Measurements from ENCODE around the gene ZCWPW2.

The ZCWPW2 gene, protein sequence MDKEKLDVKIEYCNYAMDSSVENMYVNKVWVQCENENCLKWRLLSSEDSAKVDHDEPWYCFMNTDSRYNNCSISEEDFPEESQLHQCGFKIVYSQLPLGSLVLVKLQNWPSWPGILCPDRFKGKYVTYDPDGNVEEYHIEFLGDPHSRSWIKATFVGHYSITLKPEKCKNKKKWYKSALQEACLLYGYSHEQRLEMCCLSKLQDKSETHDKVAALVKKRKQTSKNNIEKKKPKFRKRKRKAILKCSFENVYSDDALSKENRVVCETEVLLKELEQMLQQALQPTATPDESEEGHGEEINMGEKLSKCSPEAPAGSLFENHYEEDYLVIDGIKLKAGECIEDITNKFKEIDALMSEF

DNA sequence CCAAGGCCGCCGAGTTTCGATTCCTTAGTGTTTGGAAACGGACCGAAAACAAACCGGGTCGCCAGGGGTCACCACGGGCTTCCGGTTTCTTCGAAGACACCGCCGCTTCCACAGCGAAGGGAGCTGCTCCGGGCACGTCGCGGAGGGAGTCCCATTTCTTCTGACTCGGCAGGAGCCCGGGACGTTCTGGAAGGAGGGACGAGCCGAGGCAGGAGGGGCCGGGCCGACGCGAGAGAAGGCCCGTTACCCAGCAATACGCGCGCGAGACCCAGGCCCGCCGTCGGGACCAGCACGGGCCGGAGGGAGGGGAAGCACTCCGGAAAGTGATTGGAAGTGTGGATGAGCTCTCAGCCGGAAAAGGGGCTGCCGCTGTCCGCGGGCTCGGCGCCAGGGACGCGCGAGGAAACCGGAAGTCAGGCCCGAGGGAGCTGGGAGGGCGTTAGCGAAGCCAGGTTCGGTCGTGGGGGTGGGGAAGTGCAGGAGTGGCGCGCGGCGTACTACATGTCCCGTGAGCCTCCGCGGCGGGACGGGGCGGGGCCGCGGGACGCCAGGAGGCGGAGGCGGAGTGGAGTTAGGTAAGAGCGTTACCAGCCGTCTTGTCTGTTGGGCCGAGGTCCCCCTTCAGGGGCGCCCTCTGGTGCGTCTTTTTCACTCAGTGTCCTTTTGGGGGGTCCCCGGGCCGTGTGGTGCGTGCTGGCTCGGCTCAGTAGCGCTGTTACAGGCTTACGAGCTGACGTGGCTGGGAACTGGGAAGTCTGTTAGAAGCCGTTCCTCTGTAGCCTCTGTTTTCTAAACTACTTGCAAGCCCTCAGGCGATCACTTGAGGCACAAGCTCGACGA lies at the start of gene ZCWPW2, which contains the start of gene AZI2:
Gene ZCWPW2 (plus strand): TSS at position 93 of the 840 bp plus-strand sequence. CDS start 64,348 bp downstream, outside the sequence.
Gene AZI2 (minus strand): TSS at position 196 of the 840 bp plus-strand sequence. CDS start 8,207 bp downstream, outside the sequence.
- DNase-seq = peak; percentile 82

DNA sequence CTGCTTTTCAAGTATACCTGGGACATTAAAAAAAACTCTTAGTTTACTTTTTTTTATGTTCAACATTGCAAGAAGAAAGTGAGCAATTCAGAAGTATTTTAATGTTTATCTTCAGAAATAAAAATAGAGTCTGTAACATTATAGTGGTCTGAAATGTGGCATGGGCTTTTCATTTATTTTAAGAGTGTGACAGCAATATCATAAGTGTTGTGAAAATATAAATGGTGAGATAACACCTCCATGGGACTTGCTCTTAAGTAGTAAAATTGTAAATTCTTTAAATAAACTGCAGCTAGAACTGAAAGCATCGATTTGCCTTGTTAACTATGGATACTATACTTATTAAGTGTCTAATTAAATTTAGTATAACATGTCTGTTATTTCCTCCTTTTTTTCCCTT lies 48.8 kb upstream of the ZCWPW2 start:
- no peak for DNase-seq

DNA sequence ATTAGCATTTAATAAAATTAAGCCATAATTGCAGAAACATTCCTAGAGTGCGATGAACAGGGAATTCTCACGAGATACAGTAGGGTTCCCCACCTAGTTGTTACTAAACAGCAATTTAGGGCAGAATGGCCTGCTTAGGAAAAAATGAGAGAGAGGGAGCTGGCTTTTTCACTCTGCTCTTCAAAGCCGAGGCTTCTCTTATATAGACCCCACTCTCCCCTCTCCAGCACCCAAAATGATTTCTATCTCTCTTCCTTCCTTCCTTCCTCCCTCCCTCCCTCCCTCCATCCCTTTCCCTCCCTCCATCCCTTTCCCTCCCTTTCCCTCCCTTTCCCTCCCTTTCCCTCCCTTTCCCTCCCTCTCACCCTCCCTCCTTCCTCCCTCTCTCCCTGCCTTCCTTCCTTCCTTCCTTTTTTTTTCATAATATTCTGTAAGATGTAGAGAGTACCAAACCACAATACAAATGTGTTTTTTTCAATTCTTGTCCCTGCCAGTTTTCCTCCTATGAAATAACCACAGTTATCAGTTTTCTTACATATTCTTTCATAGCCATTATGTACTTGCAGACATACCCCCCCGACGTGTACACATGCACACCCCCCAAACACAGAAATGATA lies 48.1 kb upstream of the ZCWPW2 start:
- DNase-seq = no peak

DNA sequence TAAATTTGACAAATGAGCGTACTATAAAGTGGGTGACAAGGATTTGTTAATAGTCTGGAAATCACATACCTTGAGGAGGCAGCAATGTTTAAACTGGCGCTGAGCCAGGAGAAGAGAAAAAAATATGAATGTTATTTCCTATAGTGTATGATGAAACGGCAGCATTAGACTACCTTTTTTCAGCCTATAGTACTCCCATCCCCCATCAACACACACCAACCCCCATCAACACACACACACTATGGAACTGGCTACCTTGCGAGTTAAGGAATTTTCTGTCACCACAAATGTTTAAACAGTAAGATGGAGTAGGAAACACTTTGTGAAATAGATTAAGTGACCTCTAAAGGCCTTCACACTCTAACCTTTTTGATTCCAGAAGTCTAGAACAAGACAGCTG lies 46.8 kb upstream of the ZCWPW2 start:
- no peak for DNase-seq

DNA sequence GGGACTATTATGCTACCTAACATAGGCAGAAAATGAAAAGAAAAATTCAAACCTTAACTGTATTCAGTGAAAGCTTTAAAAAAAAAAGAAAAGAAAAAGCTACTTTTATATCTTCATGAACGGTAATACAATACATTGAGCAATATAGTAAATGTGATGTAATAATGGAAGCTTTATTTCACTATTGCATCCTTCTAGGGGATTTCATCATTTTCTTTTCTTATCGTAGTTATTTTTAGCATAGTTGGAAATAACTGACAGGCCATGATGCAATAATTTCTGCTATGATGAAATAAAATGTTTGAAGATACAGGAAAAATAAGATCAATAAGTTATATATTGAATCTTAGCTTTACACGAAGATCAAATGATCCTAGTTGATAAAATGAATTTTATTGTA lies 40.3 kb upstream of the ZCWPW2 start:
- peak; percentile 50 for DNase-seq

DNA sequence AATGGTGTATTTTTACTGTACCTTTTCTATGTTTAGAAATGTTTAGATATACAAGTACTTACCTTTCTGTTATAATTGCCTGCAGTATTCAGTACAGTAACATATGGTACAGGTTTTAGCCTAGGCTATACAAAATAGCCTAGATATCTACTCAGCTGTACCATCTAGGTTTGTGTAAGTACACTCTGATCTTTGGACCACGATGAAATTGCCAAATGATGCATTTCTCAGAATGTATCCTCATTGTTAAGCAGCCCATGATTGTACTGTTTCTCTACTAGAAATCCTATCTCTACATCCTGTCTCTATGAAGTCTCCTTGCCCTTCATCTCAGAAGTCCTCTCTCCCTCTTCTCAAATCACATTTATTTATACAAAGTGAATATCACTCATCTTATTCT lies 32.8 kb upstream of the ZCWPW2 start:
- no peak for DNase-seq

DNA sequence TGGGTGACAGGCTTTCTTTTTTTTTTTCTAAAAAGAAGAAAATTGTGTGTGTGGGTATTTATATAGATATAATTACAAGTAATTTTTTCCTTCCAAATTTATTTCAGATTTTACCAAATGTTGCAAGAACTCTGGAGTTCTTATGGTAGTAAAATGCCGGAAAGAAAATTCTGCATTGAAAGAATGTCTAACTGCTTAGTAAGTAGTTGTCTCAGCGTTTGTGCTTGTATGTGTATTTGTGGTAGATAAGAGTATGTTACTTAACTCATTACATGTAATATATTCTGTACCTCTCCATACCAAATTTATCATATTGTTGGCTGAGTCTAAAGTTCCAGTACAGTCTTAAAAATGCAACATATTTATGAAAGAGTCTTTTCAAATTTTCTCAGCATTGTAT lies 32.3 kb upstream of the ZCWPW2 start:
- DNase-seq = no peak

DNA sequence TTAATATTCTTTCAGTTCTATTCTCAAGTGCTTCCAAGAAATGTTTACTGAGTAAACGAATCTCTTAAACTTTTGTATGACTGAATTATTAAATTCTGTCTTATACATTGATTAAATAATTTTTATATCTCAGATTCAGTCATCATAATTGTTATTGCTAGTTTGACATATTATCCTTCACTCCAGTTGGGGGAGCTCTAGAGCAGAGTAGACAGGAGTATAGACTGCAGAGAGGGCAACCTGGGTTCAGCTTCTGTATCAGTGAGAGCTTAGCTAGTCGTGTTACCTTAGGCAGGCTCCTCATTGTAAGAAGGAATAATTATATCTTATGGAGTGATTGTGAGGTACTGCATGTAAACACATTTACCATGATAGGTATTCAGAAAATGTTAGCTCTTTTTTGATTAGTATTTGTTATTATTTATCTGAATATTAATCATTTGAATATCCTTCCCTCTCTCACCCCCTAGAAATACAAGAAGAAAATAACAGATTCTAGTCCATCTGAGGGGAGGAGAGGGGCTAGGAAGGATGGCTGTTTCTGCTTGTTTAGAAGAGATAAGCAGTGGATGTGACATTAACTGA lies 31.0 kb upstream of the ZCWPW2 start:
- no peak for DNase-seq

DNA sequence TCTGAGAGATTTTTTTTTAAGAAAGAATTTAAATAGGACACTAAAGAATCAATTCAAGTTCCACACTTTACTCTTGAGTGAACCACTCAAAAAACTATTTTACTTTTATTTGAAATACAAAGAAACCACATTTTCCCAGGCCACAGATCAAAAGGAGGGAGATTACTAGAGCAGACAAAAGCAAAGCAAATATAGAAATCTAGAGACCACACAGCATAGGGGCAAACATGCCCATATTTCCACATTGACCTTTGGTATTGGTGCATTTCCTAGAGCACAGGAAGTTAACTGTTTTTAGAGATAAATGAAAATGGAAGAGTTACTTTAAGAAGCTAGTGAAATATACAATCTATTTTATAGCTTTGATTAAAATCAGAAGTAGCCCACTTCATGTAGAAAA lies 27.5 kb upstream of the ZCWPW2 start:
- no peak for DNase-seq

DNA sequence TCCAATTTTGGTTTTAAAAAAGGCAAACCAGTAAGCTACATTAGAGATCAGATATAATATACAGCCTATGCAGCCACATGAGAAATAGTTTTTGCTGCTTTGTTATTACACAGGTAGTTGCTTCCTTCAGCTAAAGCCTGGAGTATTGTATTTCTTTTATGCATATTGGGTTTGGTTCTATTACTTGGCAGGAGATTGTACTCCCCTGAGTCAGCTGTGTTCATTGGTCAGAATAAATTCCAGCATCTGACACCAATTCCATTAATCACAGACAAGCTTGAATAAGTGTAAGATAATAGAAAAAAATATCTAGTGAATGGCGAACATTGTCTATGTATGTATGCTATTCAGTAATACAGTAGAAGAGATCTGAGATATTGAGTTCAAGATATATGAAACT lies 26.1 kb upstream of the ZCWPW2 start:
- no peak for DNase-seq

DNA sequence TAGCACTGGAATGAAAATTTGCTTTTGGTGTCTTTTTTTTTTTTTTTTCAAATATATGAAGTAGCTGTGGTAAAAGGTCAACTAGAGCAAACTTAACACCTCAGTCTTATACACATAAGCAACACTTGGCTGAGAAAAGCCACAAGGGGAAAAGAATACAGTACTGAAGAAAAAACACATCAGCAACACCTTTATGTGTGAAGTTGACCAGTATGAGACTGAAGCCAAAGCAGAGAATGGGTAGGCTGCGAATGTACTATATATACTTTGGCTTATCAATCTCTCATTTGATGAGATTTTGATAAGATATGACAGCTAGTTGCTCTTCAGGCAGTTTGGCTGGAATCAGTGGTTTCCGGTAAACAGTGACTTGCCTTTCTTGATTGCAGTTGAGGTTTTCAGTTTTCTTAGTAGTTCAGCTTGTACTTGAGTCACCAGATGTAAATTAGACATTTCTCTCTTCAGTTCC lies 22.0 kb upstream of the ZCWPW2 start:
- peak; percentile 22 for DNase-seq

DNA sequence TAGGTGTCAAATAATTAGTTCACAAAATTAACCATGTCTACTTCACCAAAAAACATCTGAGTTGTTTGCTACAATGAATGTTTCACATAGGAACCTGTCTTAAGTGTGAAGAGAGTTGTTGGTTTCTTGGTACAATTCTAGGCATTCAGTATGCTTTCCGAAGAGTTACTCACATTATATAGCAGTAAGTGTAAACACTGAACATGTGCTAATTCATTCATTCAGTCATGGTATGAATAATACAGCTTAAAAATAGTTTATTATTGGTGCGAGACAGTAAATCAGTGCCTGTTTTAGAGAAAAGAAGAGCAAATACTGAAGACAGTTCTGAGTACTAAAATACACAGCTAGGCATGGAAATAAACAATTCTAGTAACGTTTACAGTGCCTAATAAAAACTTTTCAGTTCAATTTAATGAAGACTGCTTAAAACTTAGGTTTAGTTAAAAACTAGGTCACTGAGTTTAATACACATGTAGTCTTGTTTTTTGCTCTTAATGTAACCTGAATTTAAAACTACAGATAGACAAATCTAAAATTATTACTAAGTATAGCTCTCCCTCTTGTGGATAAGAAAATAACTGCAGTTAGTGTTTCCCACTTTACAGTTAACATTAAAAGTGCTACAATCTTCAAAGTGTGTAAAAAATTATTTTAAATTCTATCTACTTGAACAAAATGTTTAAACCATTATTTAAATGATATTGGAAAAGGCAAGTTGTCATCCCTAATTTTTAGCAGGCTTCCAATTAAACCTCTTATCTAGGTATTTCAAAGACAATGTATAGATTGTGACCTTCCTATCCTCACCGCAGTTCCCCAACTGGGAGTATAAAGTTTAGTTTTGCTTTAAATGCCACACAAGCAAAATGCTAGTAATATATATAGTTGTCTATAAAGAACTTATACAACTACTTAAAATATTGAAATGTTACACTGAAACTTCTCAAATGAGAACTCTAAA lies 20.1 kb upstream of the ZCWPW2 start:
- no peak for DNase-seq

DNA sequence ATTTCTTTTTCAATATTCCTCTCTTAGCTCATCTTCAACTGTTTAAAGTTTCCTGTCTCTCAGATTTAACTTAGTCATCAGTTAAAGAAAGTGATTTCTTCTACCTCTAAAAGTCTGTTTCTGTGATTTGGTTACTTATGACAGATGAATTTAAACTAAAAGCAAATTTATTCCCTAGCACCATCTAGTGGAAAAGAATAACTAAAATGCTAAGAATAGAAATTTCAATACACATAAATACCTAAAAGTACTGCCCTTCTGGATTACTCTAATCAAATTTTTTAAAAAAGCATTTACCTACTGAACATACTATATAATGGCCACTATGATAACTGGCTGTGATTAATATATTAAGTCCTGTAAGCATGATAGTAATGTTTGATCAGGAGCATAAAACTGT lies 14.0 kb upstream of the ZCWPW2 start:
- DNase-seq = no peak

DNA sequence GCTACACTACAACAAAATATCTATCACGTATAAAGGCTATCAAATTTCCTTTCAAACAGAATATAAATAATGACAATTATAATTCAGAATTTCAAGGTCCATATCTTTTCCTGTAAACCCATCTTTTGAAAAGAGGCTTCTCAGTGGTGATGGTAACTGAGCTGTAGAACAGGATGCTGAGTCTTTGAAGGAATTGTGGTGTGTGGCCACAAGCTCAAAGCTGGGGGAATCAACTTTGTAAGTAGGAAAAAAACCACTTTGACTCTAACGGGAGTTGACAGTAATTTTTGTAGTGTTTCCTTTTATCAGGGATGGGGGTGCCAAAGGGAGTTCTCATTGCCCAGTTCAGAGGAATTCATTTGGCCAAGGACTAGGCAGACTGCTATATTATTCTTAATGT lies 13.3 kb upstream of the ZCWPW2 start:
- no peak for DNase-seq

DNA sequence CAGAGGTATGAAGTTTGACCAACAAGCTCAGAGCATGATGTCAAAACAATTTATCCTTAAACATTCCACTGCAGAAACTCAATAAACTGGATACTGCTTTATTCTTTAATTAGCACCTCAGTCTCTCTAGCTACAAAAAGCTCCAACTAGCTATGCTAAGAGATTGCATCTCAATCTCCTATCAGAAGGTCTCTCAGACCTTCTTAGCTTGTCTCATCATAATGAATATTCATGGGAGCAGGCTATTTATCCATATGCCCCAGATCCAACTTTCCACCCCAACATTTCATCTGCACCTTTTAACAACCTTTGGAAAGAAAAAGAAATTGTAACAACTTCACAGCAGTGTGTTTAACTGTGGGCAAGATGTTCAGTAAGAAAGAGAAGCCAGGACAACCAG lies 11.3 kb upstream of the ZCWPW2 start:
- no peak for DNase-seq

DNA sequence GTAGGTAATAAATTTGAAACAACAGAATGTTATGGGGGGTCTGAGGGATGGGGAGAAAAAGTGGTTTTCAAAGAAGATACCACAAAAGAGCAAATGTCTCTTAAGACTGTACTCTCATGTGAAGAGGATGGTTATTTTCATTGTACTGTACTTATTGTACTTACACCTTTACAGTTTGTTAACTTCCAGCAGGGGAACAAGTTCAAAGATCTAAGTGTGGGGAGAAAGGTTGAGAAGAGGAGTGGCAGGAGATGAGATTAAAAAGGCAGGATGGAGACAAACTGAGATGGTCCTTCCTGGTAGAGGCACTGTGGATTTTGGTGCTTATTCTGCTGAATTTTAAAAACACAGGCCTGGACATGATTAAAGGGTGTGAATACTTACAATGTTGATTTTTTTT lies 5.4 kb upstream of the ZCWPW2 start:
- no peak for DNase-seq

DNA sequence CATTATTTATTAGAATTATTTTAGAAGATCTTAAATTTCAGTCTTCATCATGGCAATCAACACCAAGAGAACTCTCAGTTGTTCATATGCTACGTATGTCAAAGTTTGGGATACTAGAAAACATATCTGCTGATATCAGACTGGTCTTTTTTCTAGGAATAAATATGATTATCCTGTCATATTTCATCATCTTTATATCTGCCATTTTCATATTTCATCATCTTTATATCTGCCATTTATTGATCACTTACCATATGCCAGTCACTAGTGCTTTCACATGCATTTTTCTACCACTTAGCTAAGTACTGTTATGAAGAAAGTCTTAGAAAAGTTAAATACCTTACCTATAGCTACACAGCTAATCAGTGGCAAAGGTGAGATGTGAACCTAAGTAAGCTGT lies 2.8 kb upstream of the ZCWPW2 start:
- DNase-seq = no peak

DNA sequence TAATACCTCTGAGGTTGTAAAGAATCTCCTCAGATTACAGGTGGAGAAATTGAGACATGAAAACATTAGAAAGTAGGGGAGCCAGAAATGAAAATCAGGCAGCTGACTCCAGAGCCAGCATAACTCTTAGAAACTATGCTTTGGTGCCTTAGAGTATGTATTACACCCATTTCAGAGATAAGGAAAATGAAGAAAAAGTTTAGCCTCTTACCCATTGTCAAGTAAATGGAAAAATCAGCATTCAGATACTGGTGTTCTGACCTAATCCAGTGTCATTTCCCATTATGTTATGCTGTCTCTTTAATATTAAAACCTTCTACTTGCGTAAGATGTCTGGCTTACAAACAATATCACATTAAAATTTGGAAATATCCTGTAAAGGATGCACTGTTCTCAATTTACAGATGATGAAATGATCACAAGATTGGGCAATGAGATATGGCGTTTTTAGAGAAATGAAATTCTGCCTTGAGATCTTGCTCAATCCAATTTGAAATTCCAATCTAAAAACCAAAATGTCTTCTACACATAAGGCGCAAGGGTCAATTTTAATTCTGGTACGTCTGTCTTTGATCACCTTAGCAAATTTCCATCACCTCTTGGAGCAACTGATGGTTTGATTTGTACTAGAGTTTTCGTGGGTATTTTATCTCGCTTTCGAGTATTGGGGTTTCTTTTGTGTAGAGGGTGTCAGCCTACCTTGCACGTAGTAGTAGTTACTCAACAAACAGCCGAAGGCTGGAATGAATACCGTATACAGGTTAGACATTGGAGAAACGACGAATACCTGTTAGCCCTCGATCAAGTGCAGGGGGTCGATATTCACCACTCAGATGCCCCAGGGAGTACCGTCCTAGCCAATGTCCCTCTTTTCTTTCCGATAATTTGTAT lies 902 bp upstream of the ZCWPW2 start:
- DNase-seq = peak; percentile 85

DNA sequence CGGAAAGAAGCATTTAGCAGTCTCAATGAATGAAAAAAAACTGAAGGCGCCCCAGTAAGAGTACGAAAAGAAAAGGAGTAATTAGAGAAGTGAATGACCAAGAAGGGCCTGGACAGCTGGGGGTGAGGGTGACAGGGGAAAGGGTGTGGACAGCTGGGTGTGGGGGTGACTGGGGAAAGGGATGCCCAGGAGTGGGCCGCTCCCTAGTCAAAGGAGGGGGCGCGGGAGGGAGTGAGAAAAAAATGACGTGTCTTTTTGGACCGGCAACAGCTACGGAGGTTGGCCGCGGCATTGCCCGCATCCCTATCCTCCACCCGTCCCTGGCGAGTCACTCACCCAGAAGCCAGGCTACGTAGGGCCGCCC lies 274 bp upstream of the ZCWPW2 start:
- no peak for DNase-seq

DNA sequence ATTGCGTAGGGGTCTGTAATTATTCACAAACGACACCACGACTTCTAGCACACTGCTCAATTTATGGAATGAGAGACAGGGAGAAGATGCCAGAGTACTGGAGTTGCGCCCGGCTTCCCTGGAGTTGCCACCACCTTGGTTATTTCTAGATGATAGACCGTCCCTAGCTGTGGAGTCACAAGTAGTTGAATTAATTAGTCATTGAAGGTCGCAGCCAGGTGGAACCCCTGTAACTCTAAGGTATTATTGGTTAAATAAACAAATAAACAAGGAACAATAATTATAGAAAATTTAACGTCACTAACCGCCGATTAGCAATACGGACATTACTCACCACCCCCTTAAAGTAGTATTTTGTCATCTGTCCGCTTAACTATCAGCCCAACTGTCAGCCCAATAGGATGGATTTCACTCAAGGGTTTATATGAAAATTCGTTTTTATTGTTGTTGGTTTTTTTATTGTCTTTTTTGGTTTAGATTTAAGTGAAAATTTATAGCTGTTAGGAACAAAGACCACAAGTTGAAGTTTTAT lies 1.0 kb downstream of the ZCWPW2 start:
- DNase-seq = no peak

DNA sequence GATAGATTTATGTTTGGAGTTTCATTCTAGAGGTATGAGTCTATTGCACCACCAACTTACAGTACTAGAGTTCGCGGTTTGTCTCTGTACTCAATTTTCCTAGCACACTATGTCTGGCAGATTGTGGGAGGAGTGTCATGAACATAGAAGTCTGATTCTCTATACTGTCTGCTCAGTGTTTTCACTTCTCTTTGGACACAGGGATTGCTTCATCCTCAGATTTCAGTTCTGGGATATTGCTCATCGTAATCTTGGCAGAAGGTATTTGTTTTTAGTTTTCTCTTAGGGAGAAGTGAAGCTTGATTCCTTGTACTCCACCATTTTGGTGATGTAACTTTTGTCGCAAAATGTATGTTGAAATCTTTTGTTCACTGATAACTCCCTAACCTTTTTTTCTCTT lies 27.9 kb downstream of the ZCWPW2 start:
- DNase-seq = no peak
